Suprapubic skin (tissue), 3 donors: ENCODE measurements around the gene DYRK4.

Experiments
- POLR2AphosphoS5 ChIP-seq, 3 donors: sonication (generic); formaldehyde crosslinking; IDR thresholded peaks; one replicate each; pipeline ENCODE4 v1.6.1; 2017; ENCODE audit warnings: antibody characterized with exemption in 3 of 3
- TF ChIP-seq, protein P1 (sequence below), 2 donors: fragments of 200-600 bp in 1 of 2; fragments of 450-650 bp in 1 of 2; sonication (generic) in 1 of 2; IDR thresholded peaks; one replicate each; pipeline ENCODE4 v1.5.1; 2016 to 2019; ENCODE audit warnings: antibody characterized with exemption in 2 of 2, mild to moderate bottlenecking in 1 of 2, moderate library complexity in 1 of 2

DNA sequence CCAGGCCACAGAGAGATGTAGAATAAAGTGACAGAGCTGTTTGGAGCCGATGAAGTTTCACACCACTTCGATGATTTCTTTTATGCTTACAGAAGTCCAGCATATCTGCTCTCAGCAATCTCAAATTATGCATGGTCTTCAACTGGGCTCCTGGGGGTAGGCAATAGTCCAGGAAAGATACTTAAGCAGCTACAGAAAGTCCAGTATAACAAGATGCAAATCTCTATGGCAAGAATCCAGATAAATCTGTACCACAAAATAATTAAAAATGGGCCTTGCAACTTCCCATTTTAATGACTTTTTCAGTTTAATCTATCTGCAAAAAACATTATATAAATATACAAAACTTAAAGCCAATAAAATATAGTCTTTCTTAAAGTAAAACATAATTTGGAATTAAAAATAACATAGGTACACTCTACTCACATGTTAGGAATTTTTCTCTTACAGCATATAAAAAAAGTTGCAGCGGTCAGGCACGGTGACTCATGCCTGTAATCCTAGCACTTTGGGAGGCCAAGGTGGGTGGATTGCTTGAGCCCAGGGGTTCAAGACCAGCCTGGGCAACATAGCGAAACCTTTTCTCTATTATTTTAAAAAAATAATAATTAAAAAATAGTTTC lies 43.8 kb upstream of the DYRK4 start:
- TF ChIP-seq, protein P1, sequence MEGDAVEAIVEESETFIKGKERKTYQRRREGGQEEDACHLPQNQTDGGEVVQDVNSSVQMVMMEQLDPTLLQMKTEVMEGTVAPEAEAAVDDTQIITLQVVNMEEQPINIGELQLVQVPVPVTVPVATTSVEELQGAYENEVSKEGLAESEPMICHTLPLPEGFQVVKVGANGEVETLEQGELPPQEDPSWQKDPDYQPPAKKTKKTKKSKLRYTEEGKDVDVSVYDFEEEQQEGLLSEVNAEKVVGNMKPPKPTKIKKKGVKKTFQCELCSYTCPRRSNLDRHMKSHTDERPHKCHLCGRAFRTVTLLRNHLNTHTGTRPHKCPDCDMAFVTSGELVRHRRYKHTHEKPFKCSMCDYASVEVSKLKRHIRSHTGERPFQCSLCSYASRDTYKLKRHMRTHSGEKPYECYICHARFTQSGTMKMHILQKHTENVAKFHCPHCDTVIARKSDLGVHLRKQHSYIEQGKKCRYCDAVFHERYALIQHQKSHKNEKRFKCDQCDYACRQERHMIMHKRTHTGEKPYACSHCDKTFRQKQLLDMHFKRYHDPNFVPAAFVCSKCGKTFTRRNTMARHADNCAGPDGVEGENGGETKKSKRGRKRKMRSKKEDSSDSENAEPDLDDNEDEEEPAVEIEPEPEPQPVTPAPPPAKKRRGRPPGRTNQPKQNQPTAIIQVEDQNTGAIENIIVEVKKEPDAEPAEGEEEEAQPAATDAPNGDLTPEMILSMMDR (IDR thresholded peaks at IDR 0.05) = no peak
- no peak for TF ChIP-seq POLR2AphosphoS5 (IDR thresholded peaks at IDR 0.05)
